ENCODE data around the gene ATRIP.

The ATRIP gene

GRCh38 chr3:48409291-48410201 is 37.0 kb upstream of the ATRIP start:
- peak; percentile 1 for DNase-seq

DNA sequence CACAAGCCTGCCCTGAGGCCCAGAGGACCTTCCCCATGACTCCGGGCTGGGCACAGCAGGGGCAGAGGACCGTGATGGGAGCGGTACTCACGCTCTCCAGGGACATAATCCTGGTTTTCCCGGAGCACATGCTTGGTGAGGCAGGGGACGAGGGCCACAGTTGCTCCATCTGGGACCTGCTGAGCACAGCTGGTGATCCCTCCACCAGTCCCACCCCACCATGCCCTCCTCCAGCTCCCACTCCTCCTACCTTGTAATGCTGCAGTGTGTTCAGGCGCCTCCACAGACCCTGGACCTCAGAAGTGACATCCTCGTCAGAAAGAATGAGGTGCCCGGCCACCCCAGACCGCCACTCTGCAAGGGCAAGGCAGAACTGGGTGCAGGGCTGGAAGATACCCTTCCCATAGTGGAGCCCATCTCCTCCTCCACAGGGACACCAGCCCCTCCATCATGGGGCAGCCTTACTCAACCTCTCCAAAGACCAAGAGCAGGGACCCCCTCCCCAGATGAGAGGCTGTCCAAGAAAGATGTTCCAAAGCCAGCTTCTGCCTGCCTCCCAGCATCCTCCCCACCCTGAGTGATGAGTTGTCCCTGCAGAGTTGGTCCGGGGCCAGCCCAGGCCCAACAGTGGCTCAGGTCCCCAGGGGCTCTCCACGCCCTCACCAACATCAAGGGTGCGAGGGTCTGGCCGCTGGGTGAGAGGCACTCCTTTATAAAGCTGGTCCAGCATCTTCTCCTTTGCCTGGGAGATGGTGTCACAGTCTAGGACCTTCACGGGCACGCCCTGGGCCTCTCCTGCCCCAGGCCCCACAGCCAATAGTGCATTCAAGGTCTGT is 36.1 kb upstream of the ATRIP start:
- DNase-seq: no peak

- DNase-seq: no peak
Measured at GRCh38 chr3:48411041-48411588, 35.4 kb upstream of the ATRIP start.

- DNase-seq: no peak
Measured at GRCh38 chr3:48411606-48412374, 34.7 kb upstream of the ATRIP start.

- no peak for DNase-seq
Measured at GRCh38 chr3:48412375-48413001, 34.0 kb upstream of the ATRIP start.

DNA sequence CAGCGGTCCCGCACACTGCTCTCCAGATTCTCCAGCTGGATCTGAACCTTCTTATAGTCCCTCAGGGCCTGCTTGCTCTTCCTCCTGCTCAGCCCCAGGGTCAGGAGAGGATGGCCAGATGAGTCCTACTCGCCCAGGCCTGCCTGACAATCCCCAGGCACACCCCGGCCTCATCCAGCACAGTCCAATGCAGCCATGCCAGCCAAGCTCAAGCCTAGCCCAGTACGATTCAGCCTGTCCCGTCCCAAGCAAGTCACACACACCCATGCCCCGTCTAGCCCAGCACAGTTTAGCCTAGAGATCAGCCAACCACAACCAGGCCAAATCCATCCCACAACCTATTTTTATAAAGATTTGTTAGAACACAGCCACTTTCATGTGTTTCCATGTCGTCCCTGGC is 33.5 kb upstream of the ATRIP start:
- DNase-seq: no peak

DNA sequence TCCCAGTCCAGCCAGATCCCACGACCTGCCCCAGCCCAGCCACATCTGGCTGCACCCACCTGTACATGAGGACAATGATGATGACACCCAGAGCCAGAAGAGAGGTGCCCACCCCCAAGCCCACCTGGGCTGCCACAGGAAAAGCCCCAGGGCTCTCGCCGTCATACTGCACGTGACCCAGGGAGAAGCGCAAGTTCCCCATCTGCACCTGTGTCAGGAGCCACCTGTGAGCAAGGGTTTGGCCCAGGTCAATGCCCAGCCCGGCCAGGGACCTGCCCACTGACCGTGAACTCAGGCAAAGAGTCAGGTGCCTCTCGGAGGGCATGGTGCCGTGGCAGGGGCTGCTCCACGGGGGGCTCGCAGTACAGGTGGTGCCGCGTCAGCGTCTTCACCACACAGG is 32.9 kb upstream of the ATRIP start:
- DNase-seq: no peak

- no peak for DNase-seq
Measured at GRCh38 chr3:48414376-48415250, 31.9 kb upstream of the ATRIP start.

- DNase-seq: no peak
Measured at GRCh38 chr3:48415251-48415953, 31.1 kb upstream of the ATRIP start.

GRCh38 chr3:48416091-48416505 is 30.4 kb upstream of the ATRIP start:
- no peak for DNase-seq

DNA sequence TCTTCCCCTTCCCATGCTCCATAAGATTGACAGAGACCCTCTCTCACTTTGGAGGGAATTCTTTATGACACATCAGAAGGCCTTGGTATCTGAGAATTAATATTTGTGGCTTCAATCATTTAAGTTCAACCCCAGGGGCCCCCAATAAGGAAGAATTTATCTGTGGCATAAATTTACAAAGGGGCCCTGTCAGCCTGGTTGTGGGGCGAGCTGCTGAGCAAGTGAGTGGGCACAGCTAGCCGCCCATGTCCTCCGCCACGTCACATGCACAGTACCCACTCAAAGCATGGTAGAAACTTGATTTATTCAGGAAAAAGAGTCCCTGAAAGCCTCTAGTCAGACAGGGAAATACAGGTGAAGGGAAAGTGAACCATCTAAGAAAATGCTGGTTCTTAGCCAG is 30.0 kb upstream of the ATRIP start:
- no peak for DNase-seq

DNA sequence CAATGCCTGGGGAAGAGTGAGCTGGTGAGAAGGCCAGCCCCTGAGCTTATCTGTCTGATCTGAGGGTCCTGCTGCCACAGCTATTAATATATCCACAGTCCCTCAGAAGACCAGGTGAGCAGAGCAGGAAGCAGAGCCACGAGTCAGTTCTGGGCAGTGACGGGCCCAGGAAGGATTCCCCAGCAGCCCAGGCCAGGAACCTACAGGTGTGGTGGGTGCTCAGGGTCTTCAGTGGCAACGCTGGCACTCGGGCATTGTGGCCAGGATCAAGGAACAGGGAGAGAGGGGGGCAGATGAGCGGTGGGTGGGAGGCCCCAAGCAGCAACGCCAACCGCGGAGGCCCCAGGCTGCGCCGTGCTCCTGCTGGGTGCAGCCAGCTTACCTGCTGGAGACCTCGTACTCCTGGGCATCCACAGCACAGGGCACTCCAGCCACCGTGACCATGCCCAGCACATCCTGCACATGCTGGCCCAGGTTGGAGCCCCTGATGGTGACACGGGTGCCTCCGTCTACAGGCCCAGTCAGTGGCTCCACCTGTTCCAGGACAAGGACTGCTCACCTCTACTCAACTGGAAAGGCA is 28.9 kb upstream of the ATRIP start:
- DNase-seq: no peak

GRCh38 chr3:48418140-48418539 is 28.4 kb upstream of the ATRIP start:
- no peak for DNase-seq

DNA sequence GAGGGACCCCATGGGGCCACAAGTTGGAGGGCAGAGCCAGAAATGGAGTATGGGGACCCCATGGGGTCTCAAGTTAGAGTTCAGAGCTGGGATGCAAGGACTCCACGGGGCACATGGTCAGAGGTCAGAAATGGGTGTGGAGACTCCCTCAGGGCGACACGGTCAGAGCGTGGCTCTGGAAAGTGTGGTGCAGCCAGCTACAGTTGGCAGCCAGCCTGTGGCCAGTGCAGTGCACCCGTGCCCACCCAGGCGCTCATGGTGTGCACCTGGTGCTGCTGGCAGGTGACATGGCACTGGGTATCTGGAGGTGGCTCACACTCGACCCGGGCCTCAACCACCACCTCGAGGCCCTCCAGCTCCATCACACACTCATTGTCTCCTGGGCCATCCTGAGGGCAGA is 27.9 kb upstream of the ATRIP start:
- no peak for DNase-seq

GRCh38 chr3:48419149-48419548 is 27.4 kb upstream of the ATRIP start:
- DNase-seq: no peak

- no peak for DNase-seq
Measured at GRCh38 chr3:48419597-48419996, 26.9 kb upstream of the ATRIP start.

DNA sequence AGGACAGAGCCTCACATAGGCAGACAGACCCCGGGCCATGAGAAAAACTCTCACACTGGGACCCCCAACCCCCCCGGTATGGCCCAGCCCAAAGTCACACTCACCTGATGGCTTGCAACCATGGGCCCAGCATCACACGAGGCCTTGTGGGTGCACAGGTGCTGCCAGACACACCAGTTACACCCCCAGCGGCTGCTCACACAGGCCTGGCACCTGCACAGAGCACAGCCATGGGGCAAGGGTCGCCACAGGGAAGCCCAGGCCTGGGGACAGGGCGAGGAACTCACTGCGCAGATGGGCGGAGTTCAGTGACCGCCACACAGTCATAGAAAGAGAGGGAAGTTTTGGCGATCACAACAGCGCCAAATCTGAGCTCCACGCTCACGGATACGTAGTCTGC is 26.0 kb upstream of the ATRIP start:
- DNase-seq: no peak

DNA sequence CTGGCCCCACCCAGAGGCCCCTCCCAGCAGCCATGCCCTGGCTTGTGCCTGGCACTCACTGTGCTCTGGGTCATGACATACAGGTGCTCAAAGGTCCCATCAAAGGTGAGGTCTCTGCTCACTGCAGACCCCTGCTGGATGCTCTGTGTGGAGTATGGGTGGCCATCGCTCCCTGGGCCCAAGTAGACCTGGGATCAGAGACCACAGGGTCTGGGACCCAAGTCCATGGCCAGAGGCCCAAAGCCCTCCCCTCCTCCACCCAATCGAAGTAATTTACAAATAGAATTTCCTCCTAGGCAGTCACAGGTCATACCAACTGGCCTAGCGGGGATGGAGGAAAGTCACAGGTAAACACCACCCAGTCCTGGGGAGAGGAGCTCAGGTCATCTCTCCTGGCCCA is 24.3 kb upstream of the ATRIP start:
- no peak for DNase-seq

DNA sequence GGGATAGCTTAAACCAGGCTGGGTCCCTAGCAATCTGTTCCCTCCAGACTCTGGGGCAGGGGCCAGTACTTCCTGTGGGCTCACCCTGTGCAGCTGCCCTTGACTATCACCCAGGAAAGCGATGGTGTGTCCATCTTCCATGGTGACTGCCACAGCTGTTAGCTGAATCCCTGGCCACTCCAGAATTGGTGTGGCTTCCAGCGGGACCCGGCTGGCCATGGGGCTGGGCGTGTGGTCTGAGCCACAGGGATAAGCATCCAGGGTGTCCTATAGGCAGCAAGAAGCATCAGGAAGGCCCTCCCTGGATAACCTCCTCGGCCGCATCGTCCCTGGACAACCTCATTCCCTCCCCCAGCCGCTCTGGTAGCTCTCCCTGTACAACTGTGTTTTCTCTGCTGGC is 23.9 kb upstream of the ATRIP start:
- no peak for DNase-seq

All from right kidney (tissue), 1 donor.